HG03045 (cell line): Measurements from ENCODE around the gene ADAMTS7.
"Not testable (repeated sequence)": the region's sequence is repeated elsewhere in the genome, so short reads cannot be mapped to it uniquely, and the experiment has no call there.

ENCODE experiments used
- ATAC-seq: cut with Tn5 transposase; IDR thresholded peaks from one replicate; pipeline ENCODE4 v1.9.1; 2021; ENCODE audit warnings: mild to moderate bottlenecking, moderate library complexity; ENCODE audit not compliant: unreplicated experiment

Gene ADAMTS7

GRCh38 chr15:78767331-78767951 is 43.8 kb downstream of the ADAMTS7 start:
- ATAC-seq = no peak

- ATAC-seq = not testable (repeated sequence)
Observed at GRCh38 chr15:78766641-78767071, 44.6 kb downstream of the ADAMTS7 start.

- ATAC-seq = no peak
Observed at GRCh38 chr15:78766041-78766440, 45.2 kb downstream of the ADAMTS7 start.

GRCh38 chr15:78765154-78765860 is 46.0 kb downstream of the ADAMTS7 start:
- not testable (repeated sequence) for ATAC-seq

GRCh38 chr15:78764340-78765153 is 46.7 kb downstream of the ADAMTS7 start:
- ATAC-seq = not testable (repeated sequence)

GRCh38 chr15:78763796-78764241 is 47.4 kb downstream of the ADAMTS7 start:
- ATAC-seq = no peak

- no peak for ATAC-seq
Observed at GRCh38 chr15:78762985-78763795, 48.1 kb downstream of the ADAMTS7 start.

- ATAC-seq = not testable (repeated sequence)
Observed at GRCh38 chr15:78762386-78762961, 48.8 kb downstream of the ADAMTS7 start.

- no peak for ATAC-seq
Observed at GRCh38 chr15:78761891-78762385, 49.3 kb downstream of the ADAMTS7 start.

- ATAC-seq = peak; percentile 28
Observed at GRCh38 chr15:78761475-78761874, 49.8 kb downstream of the ADAMTS7 start.

GRCh38 chr15:78761020-78761419 is 50.2 kb downstream of the ADAMTS7 start:
- no peak for ATAC-seq

- not testable (repeated sequence) for ATAC-seq
Observed at GRCh38 chr15:78760091-78760882, 51.0 kb downstream of the ADAMTS7 start.

- ATAC-seq = not testable (repeated sequence)
Observed at GRCh38 chr15:78759361-78759998, 51.8 kb downstream of the ADAMTS7 start.

GRCh38 chr15:78758486-78759200 is 52.6 kb downstream of the ADAMTS7 start:
- ATAC-seq = not testable (repeated sequence)

GRCh38 chr15:78758084-78758483 is 53.2 kb downstream of the ADAMTS7 start:
- ATAC-seq = not testable (repeated sequence)

- ATAC-seq = no peak
Observed at GRCh38 chr15:78757636-78757905, 53.7 kb downstream of the ADAMTS7 start.

- peak; percentile 55 for ATAC-seq
Observed at GRCh38 chr15:78756781-78757635, 54.3 kb downstream of the ADAMTS7 start.
